Stimulated activated CD4-positive, alpha-beta T cell treated with anti-CD3 and anti-CD28 coated beads, TNF-alpha, amount 100 ng/mL, for 24 hours (primary cell): ENCODE measurements around the gene WDR1.

ENCODE experiments used
- DNase-seq, 3 experiments: peaks; one replicate each; pipeline ENCODE4 v3.0.0-alpha.2; 2020; ENCODE audit warnings: low read depth in 3 of 3

Gene WDR1

GRCh38 chr4:10045481-10045880, 71.1 kb downstream of the WDR1 start:
- DNase-seq, result no peak

GRCh38 chr4:10041036-10041435, 75.6 kb downstream of the WDR1 start:
- no peak for DNase-seq

GRCh38 chr4:10040049-10040892, 76.3 kb downstream of the WDR1 start:
- no peak for DNase-seq

- no peak for DNase-seq
Measured at GRCh38 chr4:10036807-10037342, 79.7 kb downstream of the WDR1 start.

GRCh38 chr4:10035130-10035529, 81.5 kb downstream of the WDR1 start:
- no peak for DNase-seq

GRCh38 chr4:10034612-10035104, 81.9 kb downstream of the WDR1 start:
- DNase-seq, result no peak

GRCh38 chr4:10034136-10034535, 82.5 kb downstream of the WDR1 start:
- no peak for DNase-seq

- no peak for DNase-seq
Measured at GRCh38 chr4:10033191-10033881, 83.3 kb downstream of the WDR1 start.

- no peak for DNase-seq
Measured at GRCh38 chr4:10032625-10033024, 84.0 kb downstream of the WDR1 start.

- DNase-seq, result no peak
Measured at GRCh38 chr4:10031668-10032590, 84.7 kb downstream of the WDR1 start.

- no peak for DNase-seq
Measured at GRCh38 chr4:10030972-10031667, 85.5 kb downstream of the WDR1 start.

- DNase-seq, result no peak
Measured at GRCh38 chr4:10029403-10029802, 87.2 kb downstream of the WDR1 start.

GRCh38 chr4:10028910-10029309, 87.7 kb downstream of the WDR1 start:
- no peak for DNase-seq

GRCh38 chr4:10026485-10026884, 90.1 kb downstream of the WDR1 start:
- no peak for DNase-seq

GRCh38 chr4:10025230-10025806, 91.3 kb downstream of the WDR1 start:
- no peak for DNase-seq
